ENCODE results near the gene LCE3D.

Gene LCE3D

DNA sequence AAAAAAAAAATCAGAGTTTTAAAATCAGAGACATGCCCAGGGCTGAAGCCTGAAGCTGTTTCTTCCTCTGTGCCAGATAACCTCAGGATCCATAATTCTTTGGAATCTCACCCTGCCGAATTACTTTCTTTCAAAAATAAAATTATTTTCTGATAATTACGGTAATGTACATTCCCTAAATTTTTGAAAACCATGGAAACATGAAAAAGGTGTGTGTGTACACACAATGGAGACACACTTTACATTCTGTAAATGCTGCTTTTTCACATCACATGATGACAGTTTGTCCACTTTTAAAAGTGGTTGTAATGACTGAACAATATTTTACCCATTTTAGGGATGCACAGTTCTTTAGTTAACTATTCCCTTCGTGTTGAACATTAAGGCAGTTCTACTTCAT lies 44.5 kb downstream of the LCE3D start:
- no peak for DNase-seq (ENCODE audit: low read depth)
- H3K4me3 ChIP-seq (ENCODE audit: low read depth, low read length): no peak overlapping the region
- TF ChIP-seq, protein P1, sequence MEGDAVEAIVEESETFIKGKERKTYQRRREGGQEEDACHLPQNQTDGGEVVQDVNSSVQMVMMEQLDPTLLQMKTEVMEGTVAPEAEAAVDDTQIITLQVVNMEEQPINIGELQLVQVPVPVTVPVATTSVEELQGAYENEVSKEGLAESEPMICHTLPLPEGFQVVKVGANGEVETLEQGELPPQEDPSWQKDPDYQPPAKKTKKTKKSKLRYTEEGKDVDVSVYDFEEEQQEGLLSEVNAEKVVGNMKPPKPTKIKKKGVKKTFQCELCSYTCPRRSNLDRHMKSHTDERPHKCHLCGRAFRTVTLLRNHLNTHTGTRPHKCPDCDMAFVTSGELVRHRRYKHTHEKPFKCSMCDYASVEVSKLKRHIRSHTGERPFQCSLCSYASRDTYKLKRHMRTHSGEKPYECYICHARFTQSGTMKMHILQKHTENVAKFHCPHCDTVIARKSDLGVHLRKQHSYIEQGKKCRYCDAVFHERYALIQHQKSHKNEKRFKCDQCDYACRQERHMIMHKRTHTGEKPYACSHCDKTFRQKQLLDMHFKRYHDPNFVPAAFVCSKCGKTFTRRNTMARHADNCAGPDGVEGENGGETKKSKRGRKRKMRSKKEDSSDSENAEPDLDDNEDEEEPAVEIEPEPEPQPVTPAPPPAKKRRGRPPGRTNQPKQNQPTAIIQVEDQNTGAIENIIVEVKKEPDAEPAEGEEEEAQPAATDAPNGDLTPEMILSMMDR (IDR thresholded peaks at IDR 0.05; ENCODE audit: insufficient read depth, low read depth, low read length, missing control alignments): no peak

DNA sequence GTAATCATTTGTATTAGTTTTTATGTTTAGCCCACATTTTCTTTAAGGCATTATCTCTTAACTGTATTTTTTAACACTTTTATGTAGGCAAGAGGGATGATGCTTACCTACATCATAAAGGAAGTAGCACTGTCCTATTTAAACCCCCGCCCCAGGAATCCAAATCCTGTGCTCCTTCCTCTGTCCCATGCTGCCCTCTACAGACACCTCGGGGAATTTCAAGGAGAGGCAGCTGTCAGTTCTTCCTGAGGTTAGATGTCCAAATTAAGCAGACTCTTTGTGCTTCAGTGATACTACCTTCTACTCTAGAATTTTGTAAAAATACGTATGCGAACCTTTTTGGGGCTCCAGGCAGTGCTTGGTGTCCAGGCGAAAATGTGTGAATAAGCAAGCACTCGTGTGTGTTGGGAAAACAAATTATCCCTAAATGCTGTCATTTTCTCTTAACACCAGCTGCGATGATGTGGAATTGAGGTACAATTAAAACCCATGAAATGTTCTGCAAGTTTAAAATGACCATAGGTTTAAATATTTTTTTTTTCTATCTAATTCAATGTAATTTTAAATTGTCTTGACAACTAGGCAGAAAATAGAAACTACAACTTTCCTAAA lies 46.9 kb downstream of the LCE3D start:
- TF ChIP-seq, protein P1 (IDR thresholded peaks at IDR 0.05; ENCODE audit: insufficient read depth, low read depth, low read length, missing control alignments): peak; percentile 73
- peak; percentile 46 for DNase-seq (ENCODE audit: low read depth)
- H3K4me3 ChIP-seq (ENCODE audit: low read depth, low read length): no peak overlapping the region
